PC-9 (cell line): ENCODE measurements around the gene ERGIC1. TPM values are rescaled to one million over a fixed set of nuclear protein-coding genes. Genes with fewer than 3 reads are reported as not detected.
A peak's percentile ranks its signal among the peaks of the same experiment; 100 is the strongest.

Source experiments
- BruUV-seq: library from RNA; stranded (reverse); fragments of 400-500 nt; replicated peaks from 2 replicates; lab custom pipeline; 2021; lab: Mats Ljungman, UMichigan
- CTCF ChIA-PET: fragments of 300-600 bp; sonication (Branson Sonifier 250); formaldehyde crosslinking; loops from one replicate; lab custom pipeline; 2022; ENCODE audit warnings: antibody characterized with exemption; lab: Charles Lee
- POLR2A ChIA-PET: fragments of 300-600 bp; sonication (Branson Sonifier 250); formaldehyde crosslinking; loops from one replicate; lab custom pipeline; 2022; ENCODE audit warnings: antibody characterized with exemption; ENCODE audit not compliant: unreplicated experiment; lab: Charles Lee
- DNase-seq, 2 experiments: peaks; one replicate each; pipeline versions ENCODE4 v3.0.0 to v3.0.0-alpha.2; 2015 to 2022; ENCODE audit warnings: mixed read lengths in 1 of 2
- H2AFZ ChIP-seq: fragments of 200-600 bp; sonication (generic); 2 replicates; pipeline ENCODE4 v1.8.1; 2017; ENCODE audit warnings: antibody characterized with exemption
- H3F3A ChIP-seq: fragments of 200-600 bp; sonication (generic); 2 replicates; pipeline ENCODE4 v1.8.1; 2017; ENCODE audit warnings: antibody characterized with exemption, mild to moderate bottlenecking, low read depth; ENCODE audit not compliant: insufficient read depth
- H3K27ac ChIP-seq: fragments of 200-600 bp; sonication (generic); 2 replicates; pipeline ENCODE4 v1.6.1; 2016; ENCODE audit warnings: mixed run types
- H3K27me3 ChIP-seq: fragments of 200-600 bp; sonication (generic); 2 replicates; pipeline ENCODE4 v1.6.1; 2016; ENCODE audit warnings: low read depth, mixed run types; ENCODE audit not compliant: insufficient read depth
- H3K36me3 ChIP-seq: fragments of 200-600 bp; sonication (generic); 2 replicates; pipeline ENCODE4 v1.6.1; 2016; ENCODE audit warnings: low read depth, mixed run types
- H3K4me1 ChIP-seq: fragments of 200-600 bp; sonication (generic); replicated peaks from 2 replicates; pipeline ENCODE4 v1.6.1; 2016; ENCODE audit warnings: mixed run types; ENCODE audit not compliant: insufficient read depth
- H3K4me2 ChIP-seq: fragments of 200-600 bp; sonication (generic); 2 replicates; pipeline ENCODE4 v1.6.1; 2017; ENCODE audit warnings: mixed run types
- H3K4me3 ChIP-seq: fragments of 200-600 bp; sonication (generic); 2 replicates; pipeline ENCODE4 v1.6.1; 2016; ENCODE audit warnings: mixed run types
- H3K79me2 ChIP-seq: fragments of 200-600 bp; sonication (generic); 2 replicates; pipeline ENCODE4 v1.6.1; 2017; ENCODE audit warnings: low read depth, mixed run types
- H3K9me2 ChIP-seq: fragments of 200-600 bp; sonication (generic); 2 replicates; pipeline ENCODE4 v1.8.1; 2017; ENCODE audit warnings: mild to moderate bottlenecking; ENCODE audit not compliant: insufficient read depth
- H3K9me3 ChIP-seq: fragments of 200-600 bp; sonication (generic); 2 replicates; pipeline ENCODE4 v1.8.1; 2016; ENCODE audit warnings: low read depth; ENCODE audit not compliant: insufficient read depth
- H4K20me1 ChIP-seq: fragments of 200-600 bp; sonication (generic); 2 replicates; pipeline ENCODE4 v1.8.1; 2017; ENCODE audit not compliant: insufficient read depth
- EZH2 ChIP-seq: fragments of 200-600 bp; sonication (generic); IDR thresholded peaks from 2 replicates; pipeline ENCODE4 v1.8.0; 2017; ENCODE audit warnings: antibody characterized with exemption, low read depth
- intact Hi-C: fragments of 100-400 bp; cut with micrococcal nuclease; formaldehyde crosslinking; loops from one replicate; pipeline ENCODE4 v1.10.0; 2022; ENCODE audit not compliant: unreplicated experiment
- total RNA-seq: library from RNA; stranded (reverse); gene quantifications from 2 replicates; pipeline ENCODE4 v1.2.3, GENCODE V29; 2021
- TF ChIP-seq, protein P1 (sequence below): fragments of 200-600 bp; sonication (generic); conservative IDR thresholded peaks from 2 replicates; pipeline ENCODE4 v1.6.1; 2017; ENCODE audit warnings: mixed run types, antibody characterized with exemption, mild to moderate bottlenecking, moderate library complexity

Gene ERGIC1
- total RNA-seq, 1 experiment from 2014 or later, result 159 TPM

DNA sequence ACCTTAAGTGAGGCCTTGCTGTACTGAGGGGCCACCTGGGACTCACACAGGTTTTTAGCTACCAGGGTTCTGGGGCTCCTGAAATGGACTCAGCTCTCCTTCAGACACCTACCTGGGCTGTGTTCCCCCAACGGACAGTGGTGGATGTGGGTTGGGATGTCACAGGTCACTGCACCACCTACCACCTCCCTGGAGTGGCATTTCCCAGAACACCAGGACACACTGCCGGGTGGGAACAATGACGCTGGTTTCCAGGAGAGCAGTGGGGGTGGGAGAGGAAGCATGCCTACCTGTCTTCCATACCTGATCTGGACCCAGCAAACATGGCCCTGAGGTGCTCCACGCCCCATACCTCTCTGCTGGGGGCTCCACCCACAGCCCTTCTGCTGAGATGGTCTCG, 20.9 kb downstream of the ERGIC1 start:
- Histone ChIP-seq H3K79me2 (peaks cover 80% of the 10 kb centered on the region), H3K4me2 (no peak overlapping the region), H3K27ac (no peak overlapping the region), H3K4me1 (peaks cover 41% of the 10 kb centered on the region), H3K4me3 (no peak overlapping the region), H3F3A (peaks cover 39% of the 10 kb centered on the region), H3K27me3 (no peaks in the 10 kb centered on the region), H3K36me3 (no peaks in the 10 kb centered on the region), H2AFZ (no peak overlapping the region), H3K9me3 (no peaks in the 10 kb centered on the region), H3K9me2 (no peaks in the 10 kb centered on the region), H4K20me1 (no peaks in the 10 kb centered on the region)
- POLR2A ChIA-PET, result no interaction called here
- BruUV-seq, result no TSS peak
- TF ChIP-seq, protein P1, sequence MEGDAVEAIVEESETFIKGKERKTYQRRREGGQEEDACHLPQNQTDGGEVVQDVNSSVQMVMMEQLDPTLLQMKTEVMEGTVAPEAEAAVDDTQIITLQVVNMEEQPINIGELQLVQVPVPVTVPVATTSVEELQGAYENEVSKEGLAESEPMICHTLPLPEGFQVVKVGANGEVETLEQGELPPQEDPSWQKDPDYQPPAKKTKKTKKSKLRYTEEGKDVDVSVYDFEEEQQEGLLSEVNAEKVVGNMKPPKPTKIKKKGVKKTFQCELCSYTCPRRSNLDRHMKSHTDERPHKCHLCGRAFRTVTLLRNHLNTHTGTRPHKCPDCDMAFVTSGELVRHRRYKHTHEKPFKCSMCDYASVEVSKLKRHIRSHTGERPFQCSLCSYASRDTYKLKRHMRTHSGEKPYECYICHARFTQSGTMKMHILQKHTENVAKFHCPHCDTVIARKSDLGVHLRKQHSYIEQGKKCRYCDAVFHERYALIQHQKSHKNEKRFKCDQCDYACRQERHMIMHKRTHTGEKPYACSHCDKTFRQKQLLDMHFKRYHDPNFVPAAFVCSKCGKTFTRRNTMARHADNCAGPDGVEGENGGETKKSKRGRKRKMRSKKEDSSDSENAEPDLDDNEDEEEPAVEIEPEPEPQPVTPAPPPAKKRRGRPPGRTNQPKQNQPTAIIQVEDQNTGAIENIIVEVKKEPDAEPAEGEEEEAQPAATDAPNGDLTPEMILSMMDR, result no peak
- TF ChIP-seq EZH2, result no peak
- DNase-seq, result no peak
- CTCF ChIA-PET, result no interaction called here
- intact Hi-C loops, result no loop called here

GRCh38 chr5:172855597-172856292, 21.7 kb downstream of the ERGIC1 start:
- Histone ChIP-seq H3K36me3 (no peaks in the 10 kb centered on the region), H3K4me1 (peaks cover 49% of the 10 kb centered on the region), H3K4me2 (no peak overlapping the region), H3K4me3 (no peak overlapping the region), H3K9me2 (no peaks in the 10 kb centered on the region), H4K20me1 (no peaks in the 10 kb centered on the region), H2AFZ (no peak overlapping the region), H3K79me2 (peaks cover 82% of the 10 kb centered on the region), H3K27me3 (no peaks in the 10 kb centered on the region), H3K27ac (peak overlapping the region; percentile 99; the same call in 1 of the 2 replicates), H3K9me3 (no peaks in the 10 kb centered on the region), H3F3A (peaks cover 46% of the 10 kb centered on the region)
- no peak for DNase-seq
- POLR2A ChIA-PET, result no interaction called here
- CTCF ChIA-PET, result no interaction called here
- intact Hi-C loops, result no loop called here
- TF ChIP-seq EZH2, result no peak
- TF ChIP-seq, protein P1, result no peak
- BruUV-seq, result no TSS peak

- no peak overlapping the region for H3K4me2 ChIP-seq
- H3K9me2 ChIP-seq, result no peaks in the 10 kb centered on the region
- no peaks in the 10 kb centered on the region for H4K20me1 ChIP-seq
- peaks cover 50% of the 10 kb centered on the region for H3F3A ChIP-seq
- H3K9me3 ChIP-seq, result no peaks in the 10 kb centered on the region
- POLR2A ChIA-PET, result no interaction called here
- intact Hi-C loops, result no loop called here
- H3K36me3 ChIP-seq, result no peaks in the 10 kb centered on the region
- no TSS peak for BruUV-seq
- CTCF ChIA-PET, result no interaction called here
- H3K4me3 ChIP-seq, result no peak overlapping the region
- no peaks in the 10 kb centered on the region for H3K27me3 ChIP-seq
- H2AFZ ChIP-seq, result no peak overlapping the region
- DNase-seq, result no peak
- peaks cover 55% of the 10 kb centered on the region for H3K4me1 ChIP-seq
- no peak for TF ChIP-seq EZH2
- TF ChIP-seq, protein P1, result no peak
- H3K79me2 ChIP-seq, result peaks cover 84% of the 10 kb centered on the region
- H3K27ac ChIP-seq, result peak overlapping the region; percentile 99
Measured at GRCh38 chr5:172856336-172856735, 22.3 kb downstream of the ERGIC1 start.
